HEK293T (cell line): ENCODE data around the gene TRIM27.

Experiments
- BHLHE40 ChIP-seq: fragments of 450-650 bp; IDR thresholded peaks from 2 replicates; pipeline ENCODE4 v1.6.1; 2016; ENCODE audit warnings: mild to moderate bottlenecking, moderate library complexity, borderline replicate concordance
- FOXM1 ChIP-seq: fragments of 450-650 bp; IDR thresholded peaks from 2 replicates; pipeline ENCODE4 v1.6.1; 2017; ENCODE audit warnings: mild to moderate bottlenecking, borderline replicate concordance
- NFRKB ChIP-seq: fragments of 450-650 bp; IDR thresholded peaks from 2 replicates; pipeline ENCODE4 v1.6.1; 2016; ENCODE audit warnings: mild to moderate bottlenecking, moderate library complexity
- SP1 ChIP-seq: fragments of 450-650 bp; IDR thresholded peaks from 2 replicates; pipeline ENCODE4 v1.6.1; 2017
- SUZ12 ChIP-seq: fragments of 450-650 bp; IDR thresholded peaks from 2 replicates; pipeline ENCODE4 v1.6.1; 2016; ENCODE audit warnings: mild to moderate bottlenecking

DNA sequence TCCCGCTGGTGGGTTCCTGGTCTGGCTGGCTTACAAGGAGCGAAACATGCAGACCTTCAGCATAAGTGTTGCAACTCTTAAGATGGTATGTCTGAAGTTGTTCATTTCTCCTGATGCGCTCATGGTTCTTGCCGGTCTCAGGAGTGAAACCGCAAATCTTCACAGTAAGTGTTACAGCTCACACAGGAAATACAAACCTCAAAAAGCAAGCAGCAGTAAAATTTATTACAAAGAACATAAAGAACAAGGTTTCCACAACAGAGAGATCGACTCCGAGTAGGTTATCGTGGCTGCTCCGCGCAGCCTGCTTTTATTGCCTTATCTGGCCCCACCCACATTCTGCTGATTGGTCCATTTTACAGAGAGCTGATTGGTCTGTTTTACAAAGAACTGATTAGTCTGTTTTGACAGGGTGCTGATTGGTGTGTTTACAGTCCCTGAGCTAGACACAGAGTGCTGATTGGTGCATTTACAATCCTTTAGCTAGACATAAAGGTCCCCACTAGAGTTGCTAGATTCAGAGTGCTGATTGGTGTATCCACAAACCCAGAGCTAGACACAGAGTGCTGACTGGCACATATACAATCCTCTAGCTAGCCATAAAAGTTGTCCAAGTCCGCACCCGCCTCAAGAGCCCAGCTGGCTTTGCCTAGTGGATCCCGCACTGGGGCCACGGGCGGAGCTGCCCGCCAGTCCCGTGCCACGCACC lies 39.2 kb downstream of the TRIM27 start:
- TF ChIP-seq SUZ12: no peak
- no peak for TF ChIP-seq BHLHE40
- TF ChIP-seq SP1: no peak
- no peak for TF ChIP-seq FOXM1
- no peak for TF ChIP-seq NFRKB
